Adrenal gland (tissue), 5 donors: ENCODE results near the gene SRR.

Experiments used
- CTCF ChIP-seq, 6 experiments: fragments of 450-650 bp in 4 of 6; fragments of 200-600 bp in 2 of 6; sonication (generic) in 1 of 6; IDR thresholded peaks; 1 replicate in 5 of 6; 2 replicates in 1 of 6; pipeline versions ENCODE4 v1.5.1 to v1.8.0; 2016 to 2021; ENCODE audit warnings: antibody characterized with exemption in 6 of 6, mild to moderate bottlenecking in 2 of 6, moderate library complexity in 1 of 6
- POLR2A ChIP-seq, 2 donors: fragments of 450-650 bp; IDR thresholded peaks; one replicate each; pipeline ENCODE4 v1.6.1; 2017; ENCODE audit warnings: antibody characterized with exemption in 2 of 2, mild to moderate bottlenecking in 2 of 2, moderate library complexity in 1 of 2
- donor health status: DM: no; HTN: no; CAD: no.

DNA sequence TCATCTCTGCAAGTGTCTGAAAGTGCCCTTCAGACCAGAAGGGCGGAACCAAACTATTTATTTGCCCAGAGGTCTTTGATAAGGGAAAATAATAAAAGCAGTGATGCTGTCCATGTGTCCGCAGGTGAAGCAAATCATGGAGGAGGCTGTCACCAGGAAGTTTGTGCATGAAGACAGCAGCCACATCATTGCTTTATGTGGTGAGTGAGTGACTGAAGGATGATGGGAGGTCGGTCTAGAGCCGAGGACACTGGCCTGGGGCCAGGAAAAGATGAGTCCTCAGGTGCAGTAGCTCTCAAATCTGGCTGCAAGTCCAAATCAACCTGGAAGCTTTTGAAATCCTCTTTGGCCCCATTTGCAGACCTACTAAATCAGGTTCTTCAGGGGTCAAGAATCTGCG is 39.7 kb downstream of the SRR start:
- TF ChIP-seq POLR2A (IDR thresholded peaks at IDR 0.05) (no peak), CTCF (IDR thresholded peaks at IDR 0.05) (no peak)
